Measurements from ENCODE around the gene ZFX.
"Not testable (repeated sequence)": the region's sequence is repeated elsewhere in the genome, so short reads cannot be mapped to it uniquely, and the experiment has no call there.

ZFX gene

GRCh38 chrX:24153178-24153795 lies 3.8 kb downstream of the ZFX start:
- H3K27me3 ChIP-seq (ENCODE audit: insufficient read depth, low read length): no peaks in the 10 kb centered on the region
- peak overlapping the region; percentile 36 for H3K27ac ChIP-seq (ENCODE audit: low read depth, low read length)
- peak overlapping the region; percentile 96 for H3K4me3 ChIP-seq (ENCODE audit: low read depth, low read length)
- peaks cover 84% of the 10 kb centered on the region for H3K79me2 ChIP-seq (ENCODE audit: control insufficient read depth, insufficient read depth, low read length, unreplicated experiment)
- no peak overlapping the region for H2AFZ ChIP-seq (ENCODE audit: low read length, unreplicated experiment)
- H3K4me1 ChIP-seq (ENCODE audit: control insufficient read depth, insufficient read depth, low read length, unreplicated experiment): peaks cover 49% of the 10 kb centered on the region
- peaks cover 28% of the 10 kb centered on the region for H3K36me3 ChIP-seq (ENCODE audit: insufficient read depth, low read length)

- H3K27ac ChIP-seq (ENCODE audit: low read depth, low read length): peak overlapping the region; percentile 36; the same call in 1 of the 2 replicates
- peaks cover 85% of the 10 kb centered on the region for H3K79me2 ChIP-seq (ENCODE audit: control insufficient read depth, insufficient read depth, low read length, unreplicated experiment)
- peaks cover 28% of the 10 kb centered on the region for H3K36me3 ChIP-seq (ENCODE audit: insufficient read depth, low read length)
- H3K4me3 ChIP-seq (ENCODE audit: low read depth, low read length): peak overlapping the region; percentile 96; the same call in 1 of the 2 replicates
- no peak overlapping the region for H2AFZ ChIP-seq (ENCODE audit: low read length, unreplicated experiment)
- no peaks in the 10 kb centered on the region for H3K27me3 ChIP-seq (ENCODE audit: insufficient read depth, low read length)
- H3K4me1 ChIP-seq (ENCODE audit: control insufficient read depth, insufficient read depth, low read length, unreplicated experiment): peaks cover 45% of the 10 kb centered on the region
These were observed 4.3 kb downstream of the ZFX start for GRCh38 chrX:24153796-24154189.

- peaks cover 92% of the 10 kb centered on the region for H3K79me2 ChIP-seq (ENCODE audit: control insufficient read depth, insufficient read depth, low read length, unreplicated experiment)
- no peak overlapping the region for H3K4me3 ChIP-seq (ENCODE audit: low read depth, low read length)
- no peaks in the 10 kb centered on the region for H3K27me3 ChIP-seq (ENCODE audit: insufficient read depth, low read length)
- H3K27ac ChIP-seq (ENCODE audit: low read depth, low read length): no peak overlapping the region
- no peak overlapping the region for H2AFZ ChIP-seq (ENCODE audit: low read length, unreplicated experiment)
- peaks cover 28% of the 10 kb centered on the region for H3K36me3 ChIP-seq (ENCODE audit: insufficient read depth, low read length)
- peaks cover 45% of the 10 kb centered on the region for H3K4me1 ChIP-seq (ENCODE audit: control insufficient read depth, insufficient read depth, low read length, unreplicated experiment)
These were observed 5.0 kb downstream of the ZFX start for GRCh38 chrX:24154490-24155034.

GRCh38 chrX:24155747-24156146 lies 6.2 kb downstream of the ZFX start:
- not testable (repeated sequence) for H3K4me3 ChIP-seq (ENCODE audit: low read depth, low read length); H3K27ac ChIP-seq (ENCODE audit: low read depth, low read length); H2AFZ ChIP-seq (ENCODE audit: low read length, unreplicated experiment); H3K27me3 ChIP-seq (ENCODE audit: insufficient read depth, low read length)
- peaks cover 45% of the 10 kb centered on the region for H3K4me1 ChIP-seq (ENCODE audit: control insufficient read depth, insufficient read depth, low read length, unreplicated experiment)
- H3K79me2 ChIP-seq (ENCODE audit: control insufficient read depth, insufficient read depth, low read length, unreplicated experiment): peaks cover 97% of the 10 kb centered on the region
- peaks cover 28% of the 10 kb centered on the region for H3K36me3 ChIP-seq (ENCODE audit: insufficient read depth, low read length)

- H3K27ac ChIP-seq (ENCODE audit: low read depth, low read length): no peak overlapping the region
- peaks cover 47% of the 10 kb centered on the region for H3K4me1 ChIP-seq (ENCODE audit: control insufficient read depth, insufficient read depth, low read length, unreplicated experiment)
- H2AFZ ChIP-seq (ENCODE audit: low read length, unreplicated experiment): no peak overlapping the region
- peaks cover 28% of the 10 kb centered on the region for H3K36me3 ChIP-seq (ENCODE audit: insufficient read depth, low read length)
- no peak overlapping the region for H3K4me3 ChIP-seq (ENCODE audit: low read depth, low read length)
- H3K27me3 ChIP-seq (ENCODE audit: insufficient read depth, low read length): no peaks in the 10 kb centered on the region
- H3K79me2 ChIP-seq (ENCODE audit: control insufficient read depth, insufficient read depth, low read length, unreplicated experiment): peaks cover 97% of the 10 kb centered on the region
These were observed 6.6 kb downstream of the ZFX start for GRCh38 chrX:24156177-24156576.

GRCh38 chrX:24158881-24159280 lies 9.4 kb downstream of the ZFX start:
- Histone ChIP-seq H3K27ac (ENCODE audit: low read depth, low read length) (no peak overlapping the region), H3K4me1 (ENCODE audit: control insufficient read depth, insufficient read depth, low read length, unreplicated experiment) (peaks cover 24% of the 10 kb centered on the region), H2AFZ (ENCODE audit: low read length, unreplicated experiment) (no peak overlapping the region), H3K36me3 (ENCODE audit: insufficient read depth, low read length) (peaks cover 22% of the 10 kb centered on the region), H3K27me3 (ENCODE audit: insufficient read depth, low read length) (no peaks in the 10 kb centered on the region), H3K79me2 (ENCODE audit: control insufficient read depth, insufficient read depth, low read length, unreplicated experiment) (peaks cover 93% of the 10 kb centered on the region), H3K4me3 (ENCODE audit: low read depth, low read length) (no peak overlapping the region)

GRCh38 chrX:24166078-24166477 lies 16.5 kb downstream of the ZFX start:
- Histone ChIP-seq H3K79me2 (ENCODE audit: control insufficient read depth, insufficient read depth, low read length, unreplicated experiment) (peaks cover 90% of the 10 kb centered on the region), H3K27me3 (ENCODE audit: insufficient read depth, low read length) (no peaks in the 10 kb centered on the region), H3K36me3 (ENCODE audit: insufficient read depth, low read length) (peaks cover 9% of the 10 kb centered on the region; the same call in 1 of the 2 replicates), H2AFZ (ENCODE audit: low read length, unreplicated experiment) (no peak overlapping the region), H3K4me1 (ENCODE audit: control insufficient read depth, insufficient read depth, low read length, unreplicated experiment) (peaks cover 51% of the 10 kb centered on the region), H3K4me3 (ENCODE audit: low read depth, low read length) (no peak overlapping the region), H3K27ac (ENCODE audit: low read depth, low read length) (peak overlapping the region; percentile 6; the same call in 1 of the 2 replicates)

- no peaks in the 10 kb centered on the region for H3K27me3 ChIP-seq (ENCODE audit: insufficient read depth, low read length)
- H3K36me3 ChIP-seq (ENCODE audit: insufficient read depth, low read length): peaks cover 10% of the 10 kb centered on the region
- H3K79me2 ChIP-seq (ENCODE audit: control insufficient read depth, insufficient read depth, low read length, unreplicated experiment): peaks cover 91% of the 10 kb centered on the region
- H3K27ac ChIP-seq (ENCODE audit: low read depth, low read length): no peak overlapping the region
- no peak overlapping the region for H2AFZ ChIP-seq (ENCODE audit: low read length, unreplicated experiment)
- H3K4me1 ChIP-seq (ENCODE audit: control insufficient read depth, insufficient read depth, low read length, unreplicated experiment): peaks cover 53% of the 10 kb centered on the region
- H3K4me3 ChIP-seq (ENCODE audit: low read depth, low read length): no peak overlapping the region
These were observed 18.4 kb downstream of the ZFX start for GRCh38 chrX:24167719-24168472.

GRCh38 chrX:24168807-24169206 lies 19.3 kb downstream of the ZFX start:
- no peak overlapping the region for H3K4me3 ChIP-seq (ENCODE audit: low read depth, low read length)
- peaks cover 53% of the 10 kb centered on the region for H3K4me1 ChIP-seq (ENCODE audit: control insufficient read depth, insufficient read depth, low read length, unreplicated experiment)
- no peaks in the 10 kb centered on the region for H3K27me3 ChIP-seq (ENCODE audit: insufficient read depth, low read length)

GRCh38 chrX:24169211-24169610 lies 19.7 kb downstream of the ZFX start:
- H3K4me1 ChIP-seq (ENCODE audit: control insufficient read depth, insufficient read depth, low read length, unreplicated experiment): peaks cover 53% of the 10 kb centered on the region
- no peaks in the 10 kb centered on the region for H3K27me3 ChIP-seq (ENCODE audit: insufficient read depth, low read length)
- peak overlapping the region; percentile 20 for H3K27ac ChIP-seq (ENCODE audit: low read depth, low read length)
- no peak overlapping the region for H2AFZ ChIP-seq (ENCODE audit: low read length, unreplicated experiment)
- no peak overlapping the region for H3K4me3 ChIP-seq (ENCODE audit: low read depth, low read length)
- H3K36me3 ChIP-seq (ENCODE audit: insufficient read depth, low read length): peaks cover 15% of the 10 kb centered on the region
- H3K79me2 ChIP-seq (ENCODE audit: control insufficient read depth, insufficient read depth, low read length, unreplicated experiment): peaks cover 88% of the 10 kb centered on the region

More at GRCh38 chrX:24168807-24169206, 19.3 kb downstream of the ZFX start:
- Histone ChIP-seq H3K27ac (ENCODE audit: low read depth, low read length) (peak overlapping the region; percentile 20; the same call in 1 of the 2 replicates), H3K36me3 (ENCODE audit: insufficient read depth, low read length) (peaks cover 15% of the 10 kb centered on the region), H2AFZ (ENCODE audit: low read length, unreplicated experiment) (no peak overlapping the region), H3K79me2 (ENCODE audit: control insufficient read depth, insufficient read depth, low read length, unreplicated experiment) (peaks cover 92% of the 10 kb centered on the region)
